NCI-H510A (cell line): ENCODE data around the gene OR52K2.
"Not testable (repeated sequence)": the region's sequence is repeated elsewhere in the genome, so short reads cannot be mapped to it uniquely, and the experiment has no call there.

Experiments used
- DNase-seq: peaks from one replicate; lab custom pipeline; 2025; lab: John Stamatoyannopoulos, UW

OR52K2 gene

GRCh38 chr11:4480577-4481239 is 31.6 kb downstream of the OR52K2 start:
- DNase-seq: no peak

GRCh38 chr11:4481240-4481582 is 32.1 kb downstream of the OR52K2 start:
- no peak for DNase-seq

DNA sequence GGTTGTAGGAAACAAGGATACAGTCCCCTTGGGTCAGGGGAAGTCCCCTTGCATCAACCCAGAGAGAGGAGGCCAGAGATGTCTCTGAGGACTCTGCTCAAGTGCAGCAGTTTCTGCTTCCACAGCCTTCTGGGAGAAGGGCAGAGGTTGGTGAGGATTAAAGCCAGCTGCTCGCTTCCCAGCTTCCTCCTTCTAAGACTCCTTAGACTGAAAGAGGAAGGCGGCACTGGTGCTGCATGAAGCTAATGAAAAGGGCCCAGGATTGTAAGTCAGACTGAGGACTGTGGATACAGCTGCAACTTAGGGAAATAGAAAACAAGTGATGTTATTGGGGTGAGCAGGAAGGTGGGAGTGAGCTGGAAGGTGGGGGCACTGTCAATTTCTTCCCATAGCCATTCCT is 33.4 kb downstream of the OR52K2 start, which contains the start of gene OR52K1:
Gene OR52K1, plus strand, starts transcription at position 202 of the 400 bp plus-strand sequence. CDS start 6,255 bp downstream, outside the sequence.
- no peak for DNase-seq

- DNase-seq: no peak
Measured at GRCh38 chr11:4484310-4484709, 35.2 kb downstream of the OR52K2 start.

GRCh38 chr11:4491405-4491804 is 42.3 kb downstream of the OR52K2 start:
- DNase-seq: not testable (repeated sequence)

DNA sequence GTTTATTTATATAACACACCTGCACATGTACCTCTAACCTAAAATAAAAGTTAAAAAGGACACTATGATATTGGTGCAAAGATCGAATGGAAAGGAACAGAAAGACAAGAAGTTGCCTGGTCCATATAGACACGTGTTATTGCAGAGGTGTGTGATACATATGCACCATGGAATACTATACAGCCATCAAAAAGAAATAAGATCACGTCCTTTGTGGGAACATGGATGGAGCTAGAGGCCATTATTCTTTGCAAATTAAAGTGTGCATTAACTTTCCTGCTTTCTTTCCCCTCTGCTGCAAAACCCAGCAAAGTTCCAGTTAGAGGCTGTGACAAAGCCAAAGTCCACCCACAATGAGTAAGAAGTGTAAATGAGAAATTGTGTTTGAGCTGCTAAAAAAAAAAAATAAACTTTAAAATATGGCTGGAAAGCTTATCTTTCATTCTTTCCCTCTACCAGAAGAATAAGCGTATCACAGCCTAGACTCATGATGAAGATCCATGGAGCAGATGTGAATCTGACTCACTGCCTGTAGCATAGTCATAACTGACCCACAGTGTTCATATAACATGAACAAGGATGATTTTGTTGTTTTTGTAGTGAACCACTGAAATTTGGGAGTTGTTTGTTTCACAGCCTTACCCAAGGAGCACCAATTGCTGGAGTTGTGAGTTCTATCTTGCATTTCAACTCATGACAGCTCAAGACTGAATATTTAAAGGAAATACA is 42.9 kb downstream of the OR52K2 start:
- DNase-seq: no peak

GRCh38 chr11:4493480-4493818 is 44.4 kb downstream of the OR52K2 start:
- DNase-seq: no peak

GRCh38 chr11:4495487-4495886 is 46.4 kb downstream of the OR52K2 start:
- no peak for DNase-seq

- no peak for DNase-seq
Measured at GRCh38 chr11:4495986-4496385, 46.9 kb downstream of the OR52K2 start.

GRCh38 chr11:4496557-4497248 is 47.6 kb downstream of the OR52K2 start:
- DNase-seq: no peak
